ENCODE data around the gene ZNF597. TPM values are rescaled to one million over a fixed set of nuclear protein-coding genes. Genes with fewer than 3 reads are reported as not detected.

ZNF597 gene
- total RNA-seq, 1 donor from 2014 or later, result 2.2 TPM

DNA sequence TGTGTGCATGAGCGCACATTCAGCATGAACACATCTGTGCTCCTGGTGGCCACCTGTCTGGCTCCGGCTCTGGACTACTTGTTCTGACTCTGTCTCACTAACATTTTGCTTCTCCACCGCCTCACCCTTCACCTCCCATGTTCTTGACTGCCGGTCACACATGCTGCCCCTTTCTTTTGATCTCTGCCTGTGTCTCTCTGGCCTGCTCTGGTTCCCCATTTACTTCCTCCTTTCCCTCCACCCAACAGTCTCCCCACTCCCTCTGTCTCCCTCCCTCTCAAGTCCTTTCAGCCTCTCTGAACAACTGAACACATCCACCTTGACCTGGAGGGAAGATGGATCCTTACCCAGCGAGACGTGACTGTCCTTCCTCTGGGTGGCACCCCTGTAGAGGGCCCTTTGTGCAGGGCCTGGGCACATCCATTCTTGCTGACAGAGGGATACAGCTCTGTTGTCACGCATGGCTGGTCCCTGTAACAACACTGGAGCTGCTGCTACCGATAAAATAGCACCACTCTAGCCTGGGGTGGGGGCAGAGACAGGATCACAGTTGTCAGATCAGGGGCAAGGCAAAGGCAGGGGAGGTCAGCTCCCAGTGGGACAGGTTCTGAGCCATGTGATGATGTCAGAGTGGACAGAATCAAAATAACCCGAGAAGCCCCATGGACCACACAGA, 53.5 kb downstream of the ZNF597 start:
- no peak for DNase-seq (ENCODE audit: low spot score, unreplicated experiment)
- no peak overlapping the region for H3K27ac Mint-ChIP-seq
- H3K9me3 Mint-ChIP-seq (ENCODE audit: low read depth), result peaks cover 45% of the 10 kb centered on the region
- H3K4me1 Mint-ChIP-seq (ENCODE audit: low read depth), result no peaks in the 10 kb centered on the region
- H3K36me3 Mint-ChIP-seq (ENCODE audit: insufficient read depth), result peaks cover 81% of the 10 kb centered on the region
- no peaks in the 10 kb centered on the region for H3K27me3 Mint-ChIP-seq
- H3K4me3 Mint-ChIP-seq (ENCODE audit: low read depth), result no peak overlapping the region
- no peak for TF ChIP-seq CTCF (IDR thresholded peaks at IDR 0.05; ENCODE audit: unreplicated experiment)

DNA sequence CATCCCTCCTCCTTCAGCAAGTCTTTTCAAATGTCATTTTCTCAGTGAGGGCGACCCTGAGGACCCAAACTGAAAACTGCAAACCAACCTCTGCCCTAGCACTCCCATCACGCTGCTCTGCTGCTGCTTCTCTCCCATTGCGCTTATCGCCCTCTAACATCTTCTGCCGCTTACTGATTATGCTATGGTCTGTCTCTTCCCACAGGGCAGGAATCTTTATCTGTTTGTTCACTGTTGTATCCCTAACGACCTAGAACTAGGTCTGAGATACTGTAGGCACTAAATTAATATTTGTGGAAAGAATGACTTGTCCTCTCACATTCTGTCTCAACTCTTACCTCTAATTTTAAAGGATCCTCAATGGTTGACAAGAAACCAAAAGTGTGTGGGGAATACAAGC, 55.0 kb downstream of the ZNF597 start:
- TF ChIP-seq CTCF (IDR thresholded peaks at IDR 0.05; ENCODE audit: unreplicated experiment), result no peak
- no peaks in the 10 kb centered on the region for H3K27me3 Mint-ChIP-seq
- no peak for DNase-seq (ENCODE audit: low spot score, unreplicated experiment)
- no peaks in the 10 kb centered on the region for H3K4me1 Mint-ChIP-seq (ENCODE audit: low read depth)
- H3K36me3 Mint-ChIP-seq (ENCODE audit: insufficient read depth), result peaks cover 82% of the 10 kb centered on the region
- no peak overlapping the region for H3K27ac Mint-ChIP-seq
- peaks cover 51% of the 10 kb centered on the region for H3K9me3 Mint-ChIP-seq (ENCODE audit: low read depth)
- H3K4me3 Mint-ChIP-seq (ENCODE audit: low read depth), result no peak overlapping the region

- DNase-seq (ENCODE audit: low spot score, unreplicated experiment), result no peak
- Mint-ChIP-seq H3K4me1 (ENCODE audit: low read depth) (no peaks in the 10 kb centered on the region), H3K36me3 (ENCODE audit: insufficient read depth) (peaks cover 77% of the 10 kb centered on the region), H3K9me3 (ENCODE audit: low read depth) (peaks cover 67% of the 10 kb centered on the region), H3K27me3 (no peaks in the 10 kb centered on the region), H3K4me3 (ENCODE audit: low read depth) (no peak overlapping the region), H3K27ac (no peak overlapping the region)
- TF ChIP-seq CTCF (IDR thresholded peaks at IDR 0.05; ENCODE audit: unreplicated experiment), result no peak
Measured at GRCh38 chr16:3383045-3383448, 60.3 kb downstream of the ZNF597 start.

Small RNA genes lying within 50 kb of the gene (microRNA-seq; reads per million reads assigned to microRNA genes)
- gene MIR6126 (ENCODE audit: borderline number of aligned reads, unreplicated experiment), result not detected

Other genes with a start within 250 kb of the ZNF597 start
- 11.2 and 11.9 TPM in 2 replicates for gene ZNF200, start 208.3 kb downstream of the ZNF597 start, total RNA-seq
- not detected in 2 replicates for gene MEFV, start 186.9 kb downstream of the ZNF597 start, total RNA-seq
- 29.4 and 33.8 TPM in 2 replicates for gene ZNF263, start 160.0 kb downstream of the ZNF597 start, total RNA-seq
- 5.4 and 5.8 TPM in 2 replicates for gene TIGD7, start 138.1 kb downstream of the ZNF597 start, total RNA-seq
- gene ZNF75A, start 138.0 kb downstream of the ZNF597 start, total RNA-seq, result 57.4 and 58.7 TPM in 2 replicates
- 0.19 TPM in 1 of 2 replicates, not detected in the other for gene OR2C1, start 87.6 kb downstream of the ZNF597 start, total RNA-seq
- 19.1 and 21.3 TPM in 2 replicates for gene ZSCAN32, start 42.5 kb downstream of the ZNF597 start, total RNA-seq
- 13.5 and 13.6 TPM in 2 replicates for gene ZNF174, start 42.3 kb downstream of the ZNF597 start, total RNA-seq
- gene NAA60, start 176 bp upstream of the ZNF597 start, total RNA-seq, result 66.8 and 71.3 TPM in 2 replicates
- not detected in 2 replicates for gene C16orf90, start 52.0 kb upstream of the ZNF597 start, total RNA-seq
- 38.7 and 42.4 TPM in 2 replicates for gene CLUAP1, start 57.5 kb upstream of the ZNF597 start, total RNA-seq
- 0.14 and 0.38 TPM in 2 replicates for gene NLRC3, start 133.9 kb upstream of the ZNF597 start, total RNA-seq
- 13.8 and 14.0 TPM in 2 replicates for gene SLX4, start 168.1 kb upstream of the ZNF597 start, total RNA-seq
- 43.6 and 49.3 TPM in 2 replicates for gene DNASE1, start 211.2 kb upstream of the ZNF597 start, total RNA-seq

All from progenitor cell of endocrine pancreas (in vitro differentiated cells).